Endodermal cell (in vitro differentiated cells): ENCODE measurements around the gene NUP188. TPM values are rescaled to one million over a fixed set of nuclear protein-coding genes. Genes with fewer than 3 reads are reported as not detected.
A peak's percentile ranks its signal among the peaks of the same experiment; 100 is the strongest.

Experiments
- DNase-seq: peaks from one replicate; pipeline ENCODE4 v3.0.0-alpha.2; 2017
- H3K27ac ChIP-seq: 2 replicates; pipeline ENCODE4 v1.5.1; 2013; ENCODE audit warnings: mild to moderate bottlenecking, low read depth, low read length, moderate library complexity
- H3K27me3 ChIP-seq: 2 replicates; pipeline ENCODE4 v1.6.1; 2013; ENCODE audit warnings: mild to moderate bottlenecking, low read length, moderate library complexity; ENCODE audit not compliant: insufficient read depth, control insufficient read depth, poor library complexity, severe bottlenecking
- H3K36me3 ChIP-seq: 2 replicates; pipeline ENCODE4 v1.7.0; 2013; ENCODE audit warnings: mild to moderate bottlenecking, low read length, moderate library complexity; ENCODE audit not compliant: control insufficient read depth, insufficient read depth
- H3K4me1 ChIP-seq: one replicate; pipeline ENCODE4 v1.7.0; 2013; ENCODE audit warnings: low read length; ENCODE audit not compliant: control insufficient read depth, insufficient read depth
- H3K4me3 ChIP-seq: 2 replicates; pipeline ENCODE4 v1.5.1; 2013; ENCODE audit warnings: mild to moderate bottlenecking, low read length, moderate library complexity
- H3K9ac ChIP-seq: 2 replicates; pipeline ENCODE4 v1.6.1; 2013; ENCODE audit warnings: mild to moderate bottlenecking, low read length, moderate library complexity; ENCODE audit not compliant: poor library complexity, severe bottlenecking; ENCODE audit errors: extremely low read depth
- H3K9me3 ChIP-seq: 2 replicates; pipeline ENCODE4 v1.6.1; 2013; ENCODE audit warnings: mild to moderate bottlenecking, low read length, moderate library complexity; ENCODE audit not compliant: control insufficient read depth
- H3K27ac Mint-ChIP-seq: 2 replicates; pipeline ENCODE4 v1.8.0; 2020; ENCODE audit warnings: mixed read lengths
- H3K27me3 Mint-ChIP-seq: 2 replicates; pipeline ENCODE4 v1.8.0; 2021; ENCODE audit warnings: mild to moderate bottlenecking, mixed read lengths; ENCODE audit not compliant: insufficient read depth
- H3K36me3 Mint-ChIP-seq: 2 replicates; pipeline ENCODE4 v1.8.0; 2020; ENCODE audit warnings: low read depth, mixed read lengths
- H3K4me1 Mint-ChIP-seq: 2 replicates; pipeline ENCODE4 v1.8.0; 2020; ENCODE audit warnings: mixed read lengths
- H3K4me3 Mint-ChIP-seq: 2 replicates; pipeline ENCODE4 v1.8.0; 2020; ENCODE audit warnings: mild to moderate bottlenecking, moderate library complexity, mixed read lengths
- H3K9me3 Mint-ChIP-seq: 2 replicates; pipeline ENCODE4 v1.8.0; 2020; ENCODE audit warnings: mild to moderate bottlenecking, mixed read lengths
- CTCF ChIP-seq: fragments of 200-600 bp; sonication (generic); conservative IDR thresholded peaks from 2 replicates; pipeline ENCODE4 v1.5.0; 2021; ENCODE audit warnings: antibody characterized with exemption, mild to moderate bottlenecking
- WGBS, 2 experiments: methylation state at CpG; one replicate each; pipeline versions ENCODE4 v1.1.5 to v1.1.7; 2013; ENCODE audit warnings: missing lambda C conversion rate in 2 of 2, mixed read lengths in 1 of 2; ENCODE audit not compliant: insufficient coverage in 1 of 2, insufficient read length in 1 of 2; 5-methylcytosine and 5-hydroxymethylcytosine counted together
- total RNA-seq, 2 donors: library from RNA; stranded (reverse); fragmentation: NEBNext Ultra II Directional in 1 of 2; extraction: Animal tissue kit (Norgen Biotek cat#: 25700) in 1 of 2; gene quantifications; 2 replicates in 1 of 2; 3 replicates in 1 of 2; pipeline ENCODE4 v1.2.1, GENCODE V29; 2021

Gene NUP188
- total RNA-seq, 2 donors from 2014 or later: 89.8 to 94.8 TPM

GRCh38 chr9:128908372-128908771 is 39.1 kb upstream of the NUP188 start:
- H3K27me3 Mint-ChIP-seq: no peaks in the 10 kb centered on the region
- peaks cover 26% of the 10 kb centered on the region for H3K4me1 Mint-ChIP-seq
- H3K4me1 ChIP-seq: peaks cover 16% of the 10 kb centered on the region
- no peak overlapping the region for H3K4me3 Mint-ChIP-seq
- no peaks in the 10 kb centered on the region for H3K27me3 ChIP-seq
- H3K9me3 Mint-ChIP-seq: no peaks in the 10 kb centered on the region
- no peaks in the 10 kb centered on the region for H3K9me3 ChIP-seq
- H3K36me3 ChIP-seq: peaks cover 48% of the 10 kb centered on the region
- H3K36me3 Mint-ChIP-seq: peaks cover 40% of the 10 kb centered on the region
- no peak overlapping the region for H3K9ac ChIP-seq
- H3K27ac ChIP-seq: no peak overlapping the region
- H3K4me3 ChIP-seq: no peak overlapping the region
- 97% methylated on average over 23 to 24 of the region's 24 CpGs for WGBS, 2 experiments
- no peak for TF ChIP-seq CTCF
- no peak for DNase-seq
- no peak overlapping the region for H3K27ac Mint-ChIP-seq

GRCh38 chr9:128909859-128910258 is 37.6 kb upstream of the NUP188 start:
- Mint-ChIP-seq H3K9me3 (no peaks in the 10 kb centered on the region), H3K36me3 (peaks cover 42% of the 10 kb centered on the region), H3K4me3 (no peak overlapping the region), H3K27ac (no peak overlapping the region), H3K27me3 (no peaks in the 10 kb centered on the region), H3K4me1 (peaks cover 26% of the 10 kb centered on the region)
- H3K4me1 ChIP-seq: peaks cover 16% of the 10 kb centered on the region
- H3K27ac ChIP-seq: no peak overlapping the region
- H3K36me3 ChIP-seq: peaks cover 61% of the 10 kb centered on the region
- H3K27me3 ChIP-seq: no peaks in the 10 kb centered on the region
- no peak for TF ChIP-seq CTCF
- peak; percentile 35 for DNase-seq
- H3K9me3 ChIP-seq: no peaks in the 10 kb centered on the region
- H3K9ac ChIP-seq: no peak overlapping the region
- no peak overlapping the region for H3K4me3 ChIP-seq
- 94 to 100% methylated on average over 1 to 4 of the region's 4 CpGs for WGBS, 2 experiments

- TF ChIP-seq CTCF: no peak
- H3K27ac ChIP-seq: no peak overlapping the region
- peaks cover 16% of the 10 kb centered on the region for H3K4me1 ChIP-seq
- H3K4me1 Mint-ChIP-seq: peaks cover 26% of the 10 kb centered on the region
- no peaks in the 10 kb centered on the region for H3K9me3 Mint-ChIP-seq
- 92 to 100% methylated on average over 3 to 6 of the region's 6 CpGs for WGBS, 2 experiments
- DNase-seq: peak; percentile 53
- H3K36me3 ChIP-seq: peaks cover 69% of the 10 kb centered on the region
- H3K4me3 ChIP-seq: no peak overlapping the region
- no peaks in the 10 kb centered on the region for H3K27me3 ChIP-seq
- H3K27ac Mint-ChIP-seq: peak overlapping the region; percentile 92
- H3K9me3 ChIP-seq: no peaks in the 10 kb centered on the region
- H3K27me3 Mint-ChIP-seq: no peaks in the 10 kb centered on the region
- H3K9ac ChIP-seq: no peak overlapping the region
- H3K36me3 Mint-ChIP-seq: peaks cover 46% of the 10 kb centered on the region
- no peak overlapping the region for H3K4me3 Mint-ChIP-seq
Measured at GRCh38 chr9:128910906-128911305, 36.6 kb upstream of the NUP188 start.
